Measurements from ENCODE around the gene SNPH.

DNA sequence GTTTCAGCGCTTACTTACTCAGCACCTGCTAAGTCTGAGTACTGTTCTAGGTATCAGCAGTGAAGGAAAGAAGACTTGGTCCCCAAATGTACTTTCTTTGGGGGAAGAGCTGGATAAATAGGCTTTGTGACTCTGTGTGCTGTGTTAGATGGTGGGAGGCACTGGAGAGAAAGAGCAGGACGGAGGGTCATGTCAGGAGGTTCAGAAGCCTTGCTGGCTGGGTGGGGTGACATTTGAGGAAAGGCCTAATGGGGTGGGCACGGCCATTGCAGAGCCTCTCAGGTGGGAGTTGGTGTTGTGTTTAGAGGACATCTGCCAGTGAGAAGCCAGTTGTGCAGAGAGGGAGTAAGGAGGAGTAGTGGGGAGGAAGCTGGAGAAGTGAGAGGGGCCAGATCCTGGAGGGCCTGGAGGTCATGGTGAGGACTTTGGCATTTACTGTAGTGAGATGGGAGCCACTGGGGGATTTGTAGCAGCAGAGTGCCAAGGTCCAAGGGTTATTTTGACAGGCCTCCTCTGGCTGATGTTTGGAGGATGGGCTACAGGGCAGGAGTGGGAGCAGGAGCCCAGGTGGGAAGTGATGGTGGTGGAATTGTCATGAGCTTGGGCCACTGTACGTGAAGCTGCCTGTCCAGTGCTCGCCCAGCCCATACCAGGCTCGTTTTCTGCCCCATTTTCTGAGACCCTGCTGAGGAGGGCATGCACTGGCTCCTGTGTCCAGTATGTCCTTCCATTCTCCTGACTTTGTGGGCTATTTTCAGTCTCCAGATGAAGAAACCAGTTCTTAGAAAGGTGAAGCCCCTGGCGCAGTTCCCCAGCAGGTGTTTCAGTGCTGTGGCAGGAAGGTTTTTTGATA lies 62.0 kb downstream of the SNPH start:
- TF ChIP-seq CTCF (IDR thresholded peaks at IDR 0.05; ENCODE audit: low read depth, low read length, missing input control): no peak
- TF ChIP-seq RXRA (IDR thresholded peaks at IDR 0.05): peak; percentile 84 to 90
- TF ChIP-seq TAF1 (conservative IDR thresholded peaks at IDR 0.05): no peak
- peak; percentile 91 for TF ChIP-seq SP1 (IDR thresholded peaks at IDR 0.05)
- no peak for TF ChIP-seq EGR1 (IDR thresholded peaks at IDR 0.05; ENCODE audit: low read depth in 2 of 2)
- TF ChIP-seq JUND (IDR thresholded peaks at IDR 0.05): peak in 1 of 2 donors; percentile 18
- TF ChIP-seq, protein P1, sequence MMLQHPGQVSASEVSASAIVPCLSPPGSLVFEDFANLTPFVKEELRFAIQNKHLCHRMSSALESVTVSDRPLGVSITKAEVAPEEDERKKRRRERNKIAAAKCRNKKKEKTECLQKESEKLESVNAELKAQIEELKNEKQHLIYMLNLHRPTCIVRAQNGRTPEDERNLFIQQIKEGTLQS (IDR thresholded peaks at IDR 0.05): no peak
- peak in 1 of 2 donors; percentile 47 for TF ChIP-seq RAD21 (IDR thresholded peaks at IDR 0.05)
- TF ChIP-seq HNF4A (conservative IDR thresholded peaks at IDR 0.05): peak; percentile 94 to 96
- TF ChIP-seq YY1 (IDR thresholded peaks at IDR 0.05): peak; percentile 62
- peak; percentile 11 for TF ChIP-seq REST (IDR thresholded peaks at IDR 0.05)
- TF ChIP-seq GABPA (IDR thresholded peaks at IDR 0.05 in 1 of 2, conservative IDR thresholded peaks at IDR 0.05 in 1 of 2): no peak

All from liver (tissue), 3 donors.